ENCODE measurements around the gene APLF.

The APLF gene

GRCh38 chr2:68475576-68475975, 8.2 kb downstream of the APLF start:
- TF ChIP-seq, protein P1, sequence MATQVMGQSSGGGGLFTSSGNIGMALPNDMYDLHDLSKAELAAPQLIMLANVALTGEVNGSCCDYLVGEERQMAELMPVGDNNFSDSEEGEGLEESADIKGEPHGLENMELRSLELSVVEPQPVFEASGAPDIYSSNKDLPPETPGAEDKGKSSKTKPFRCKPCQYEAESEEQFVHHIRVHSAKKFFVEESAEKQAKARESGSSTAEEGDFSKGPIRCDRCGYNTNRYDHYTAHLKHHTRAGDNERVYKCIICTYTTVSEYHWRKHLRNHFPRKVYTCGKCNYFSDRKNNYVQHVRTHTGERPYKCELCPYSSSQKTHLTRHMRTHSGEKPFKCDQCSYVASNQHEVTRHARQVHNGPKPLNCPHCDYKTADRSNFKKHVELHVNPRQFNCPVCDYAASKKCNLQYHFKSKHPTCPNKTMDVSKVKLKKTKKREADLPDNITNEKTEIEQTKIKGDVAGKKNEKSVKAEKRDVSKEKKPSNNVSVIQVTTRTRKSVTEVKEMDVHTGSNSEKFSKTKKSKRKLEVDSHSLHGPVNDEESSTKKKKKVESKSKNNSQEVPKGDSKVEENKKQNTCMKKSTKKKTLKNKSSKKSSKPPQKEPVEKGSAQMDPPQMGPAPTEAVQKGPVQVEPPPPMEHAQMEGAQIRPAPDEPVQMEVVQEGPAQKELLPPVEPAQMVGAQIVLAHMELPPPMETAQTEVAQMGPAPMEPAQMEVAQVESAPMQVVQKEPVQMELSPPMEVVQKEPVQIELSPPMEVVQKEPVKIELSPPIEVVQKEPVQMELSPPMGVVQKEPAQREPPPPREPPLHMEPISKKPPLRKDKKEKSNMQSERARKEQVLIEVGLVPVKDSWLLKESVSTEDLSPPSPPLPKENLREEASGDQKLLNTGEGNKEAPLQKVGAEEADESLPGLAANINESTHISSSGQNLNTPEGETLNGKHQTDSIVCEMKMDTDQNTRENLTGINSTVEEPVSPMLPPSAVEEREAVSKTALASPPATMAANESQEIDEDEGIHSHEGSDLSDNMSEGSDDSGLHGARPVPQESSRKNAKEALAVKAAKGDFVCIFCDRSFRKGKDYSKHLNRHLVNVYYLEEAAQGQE (IDR thresholded peaks at IDR 0.05; ENCODE audit: insufficient replicate concordance, low read depth) = no peak
- TF ChIP-seq GABPA (IDR thresholded peaks at IDR 0.05; ENCODE audit: low read depth) = no peak
- no peak for TF ChIP-seq SPI1 (IDR thresholded peaks at IDR 0.05; ENCODE audit: borderline replicate concordance, low read depth)
- TF ChIP-seq CTCF (IDR thresholded peaks at IDR 0.05; ENCODE audit: insufficient read depth, low read length) = no peak
- no peak for TF ChIP-seq POLR2AphosphoS5 (IDR thresholded peaks at IDR 0.05; ENCODE audit: low read depth)
- no peak for DNase-seq (ENCODE audit: low read depth in 1 of 2, low spot score in 1 of 2)
- Histone ChIP-seq H3K27me3 (ENCODE audit: insufficient read depth, poor library complexity, severe bottlenecking) (no peaks in the 10 kb centered on the region), H3K4me3 (replicated peaks; ENCODE audit: insufficient read depth, low read length) (no peak overlapping the region), H3K27ac (replicated peaks) (no peak overlapping the region)

DNA sequence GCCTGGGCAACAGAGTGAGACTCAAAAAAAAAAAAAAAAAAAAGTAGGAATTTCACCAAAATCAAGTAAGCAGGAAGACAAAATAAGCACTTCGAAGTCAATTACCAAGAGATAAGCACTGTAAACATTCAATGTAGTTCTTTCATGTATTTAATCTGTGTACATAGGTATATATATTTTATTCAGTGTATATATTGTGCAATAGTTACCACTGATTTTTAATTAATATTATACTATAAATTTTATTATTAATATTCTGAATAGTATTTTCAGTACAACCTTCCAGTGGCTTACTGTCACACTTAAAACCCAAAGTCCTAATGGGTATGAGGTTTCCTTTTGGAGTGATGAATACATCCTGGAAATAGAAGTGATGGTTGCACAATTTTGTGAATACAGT, 9.1 kb downstream of the APLF start:
- Histone ChIP-seq H3K4me3 (replicated peaks; ENCODE audit: insufficient read depth, low read length) (no peak overlapping the region), H3K27me3 (ENCODE audit: insufficient read depth, poor library complexity, severe bottlenecking) (no peaks in the 10 kb centered on the region), H3K27ac (replicated peaks) (no peak overlapping the region)
- TF ChIP-seq, protein P1 (IDR thresholded peaks at IDR 0.05; ENCODE audit: insufficient replicate concordance, low read depth) = no peak
- TF ChIP-seq SPI1 (IDR thresholded peaks at IDR 0.05; ENCODE audit: borderline replicate concordance, low read depth) (no peak), POLR2AphosphoS5 (IDR thresholded peaks at IDR 0.05; ENCODE audit: low read depth) (no peak), GABPA (IDR thresholded peaks at IDR 0.05; ENCODE audit: low read depth) (no peak), CTCF (IDR thresholded peaks at IDR 0.05; ENCODE audit: insufficient read depth, low read length) (no peak)
- no peak for DNase-seq (ENCODE audit: low read depth in 1 of 2, low spot score in 1 of 2)

DNA sequence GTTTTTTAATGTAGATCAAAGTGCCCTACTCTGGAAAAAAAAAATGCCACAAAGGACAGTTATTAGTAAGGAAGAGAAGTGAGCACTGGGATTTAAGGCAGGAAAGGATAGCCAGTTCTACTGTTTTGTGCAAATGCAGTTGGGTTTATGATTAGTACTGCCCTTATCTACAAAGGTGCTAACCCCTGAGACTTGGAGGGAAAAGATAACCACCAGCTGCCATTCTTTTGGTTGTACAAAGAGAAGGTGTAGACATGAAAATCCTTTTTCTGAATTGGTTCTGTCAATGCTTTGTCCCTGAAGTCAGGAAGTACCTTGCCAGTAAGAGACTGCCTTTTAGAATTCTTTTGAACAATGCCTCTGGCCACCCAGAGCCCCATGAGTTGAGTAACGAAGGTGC, 11.3 kb downstream of the APLF start:
- no peaks in the 10 kb centered on the region for H3K27me3 ChIP-seq (ENCODE audit: insufficient read depth, poor library complexity, severe bottlenecking)
- DNase-seq (ENCODE audit: low read depth in 1 of 2, low spot score in 1 of 2) = no peak
- TF ChIP-seq SPI1 (IDR thresholded peaks at IDR 0.05; ENCODE audit: borderline replicate concordance, low read depth) (no peak), CTCF (IDR thresholded peaks at IDR 0.05; ENCODE audit: insufficient read depth, low read length) (no peak), GABPA (IDR thresholded peaks at IDR 0.05; ENCODE audit: low read depth) (no peak), POLR2AphosphoS5 (IDR thresholded peaks at IDR 0.05; ENCODE audit: low read depth) (no peak)
- TF ChIP-seq, protein P1 (IDR thresholded peaks at IDR 0.05; ENCODE audit: insufficient replicate concordance, low read depth) = no peak
- H3K4me3 ChIP-seq (replicated peaks; ENCODE audit: insufficient read depth, low read length) = no peak overlapping the region
- H3K27ac ChIP-seq (replicated peaks) = no peak overlapping the region

All from HL-60 (cell line).